Activated CD4-positive, alpha-beta T cell treated with anti-CD3 and anti-CD28 coated beads, Interleukin-2, amount 50 U/mL, for 16 hours (primary cell): ENCODE data around the gene APEH.

Source experiments
- DNase-seq: peaks from one replicate; pipeline ENCODE4 v3.0.0-alpha.2; 2020

The APEH gene

DNA sequence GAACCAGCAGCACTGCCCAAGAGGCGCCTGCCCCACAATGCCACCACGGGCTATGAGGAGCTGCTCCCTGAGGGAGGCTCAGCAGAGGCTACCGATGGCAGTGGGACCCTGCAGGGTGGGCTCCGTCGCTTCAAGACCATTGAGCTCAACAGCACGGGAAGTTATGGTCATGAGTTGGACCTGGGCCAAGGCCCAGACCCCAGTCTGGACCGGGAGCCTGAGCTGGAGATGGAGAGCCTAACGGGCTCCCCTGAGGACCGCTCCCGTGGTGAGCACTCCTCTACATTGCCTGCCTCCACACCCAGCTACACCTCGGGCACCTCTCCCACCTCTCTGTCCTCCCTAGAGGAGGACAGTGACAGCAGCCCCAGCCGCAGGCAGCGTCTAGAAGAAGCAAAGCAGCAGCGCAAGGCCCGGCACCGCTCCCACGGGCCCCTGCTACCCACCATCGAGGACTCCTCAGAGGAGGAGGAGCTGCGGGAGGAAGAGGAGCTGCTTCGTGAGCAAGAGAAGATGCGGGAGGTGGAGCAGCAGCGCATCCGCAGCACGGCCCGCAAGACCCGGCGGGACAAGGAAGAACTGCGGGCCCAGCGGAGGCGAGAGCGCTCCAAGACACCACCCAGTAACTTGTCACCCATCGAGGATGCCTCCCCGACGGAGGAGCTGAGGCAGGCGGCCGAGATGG, 21.8 kb upstream of the APEH start:
- DNase-seq, result no peak

GRCh38 chr3:49652903-49653415, 21.2 kb upstream of the APEH start:
- DNase-seq, result no peak

DNA sequence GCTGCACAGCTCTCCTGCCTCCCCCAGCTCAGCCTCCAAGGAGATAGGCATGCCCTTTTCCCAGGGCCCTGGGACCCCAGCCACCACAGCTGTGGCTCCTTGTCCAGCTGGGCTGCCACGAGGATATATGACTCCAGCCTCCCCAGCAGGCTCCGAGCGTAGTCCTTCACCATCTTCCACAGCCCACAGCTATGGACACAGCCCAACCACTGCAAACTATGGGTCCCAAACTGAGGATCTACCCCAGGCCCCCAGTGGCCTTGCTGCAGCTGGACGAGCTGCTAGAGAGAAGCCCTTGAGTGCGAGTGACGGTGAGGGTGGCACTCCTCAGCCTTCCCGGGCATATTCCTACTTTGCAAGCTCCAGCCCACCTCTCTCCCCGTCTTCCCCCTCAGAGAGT, 20.5 kb upstream of the APEH start:
- no peak for DNase-seq

GRCh38 chr3:49654176-49654825, 19.9 kb upstream of the APEH start:
- DNase-seq, result no peak

- no peak for DNase-seq
Measured at GRCh38 chr3:49654955-49655556, 19.1 kb upstream of the APEH start.

DNA sequence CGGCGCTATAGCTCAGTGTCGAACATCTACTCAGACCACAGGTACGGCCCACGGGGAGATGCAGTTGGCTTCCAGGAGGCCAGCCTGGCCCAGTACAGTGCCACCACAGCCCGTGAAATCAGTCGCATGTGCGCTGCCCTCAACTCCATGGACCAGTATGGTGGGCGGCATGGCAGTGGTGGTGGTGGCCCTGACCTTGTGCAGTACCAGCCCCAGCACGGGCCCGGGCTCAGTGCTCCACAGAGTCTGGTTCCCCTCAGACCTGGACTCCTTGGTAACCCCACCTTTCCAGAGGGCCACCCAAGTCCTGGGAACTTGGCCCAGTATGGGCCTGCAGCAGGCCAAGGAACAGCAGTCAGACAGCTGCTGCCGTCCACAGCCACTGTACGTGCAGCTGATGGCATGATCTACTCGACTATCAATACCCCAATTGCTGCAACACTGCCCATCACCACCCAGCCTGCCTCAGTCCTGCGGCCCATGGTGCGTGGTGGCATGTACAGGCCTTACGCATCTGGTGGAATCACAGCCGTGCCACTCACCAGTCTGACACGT, 18.3 kb upstream of the APEH start:
- DNase-seq, result no peak

GRCh38 chr3:49656541-49657112, 17.5 kb upstream of the APEH start:
- DNase-seq, result no peak

DNA sequence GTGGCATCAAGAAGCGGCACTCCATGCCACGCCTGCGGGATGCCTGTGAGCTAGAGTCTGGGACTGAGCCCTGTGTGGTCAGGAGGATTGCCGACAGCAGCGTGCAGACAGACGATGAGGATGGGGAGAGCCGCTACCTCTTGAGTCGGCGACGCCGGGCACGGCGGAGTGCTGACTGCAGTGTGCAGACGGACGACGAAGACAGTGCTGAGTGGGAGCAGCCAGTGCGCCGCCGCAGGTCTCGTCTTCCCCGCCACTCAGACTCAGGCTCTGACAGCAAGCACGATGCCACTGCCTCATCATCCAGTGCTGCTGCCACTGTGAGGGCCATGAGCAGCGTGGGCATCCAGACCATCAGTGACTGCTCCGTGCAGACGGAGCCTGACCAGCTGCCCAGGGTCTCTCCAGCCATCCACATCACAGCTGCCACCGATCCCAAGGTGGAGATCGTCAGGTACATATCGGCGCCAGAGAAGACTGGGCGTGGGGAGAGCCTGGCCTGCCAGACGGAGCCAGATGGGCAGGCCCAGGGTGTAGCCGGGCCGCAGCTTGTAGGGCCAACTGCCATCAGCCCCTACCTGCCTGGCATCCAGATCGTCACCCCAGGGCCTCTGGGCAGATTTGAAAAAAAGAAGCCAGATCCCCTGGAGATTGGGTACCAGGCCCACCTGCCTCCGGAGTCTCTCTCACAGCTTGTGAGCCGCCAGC, 16.8 kb upstream of the APEH start:
- no peak for DNase-seq

DNA sequence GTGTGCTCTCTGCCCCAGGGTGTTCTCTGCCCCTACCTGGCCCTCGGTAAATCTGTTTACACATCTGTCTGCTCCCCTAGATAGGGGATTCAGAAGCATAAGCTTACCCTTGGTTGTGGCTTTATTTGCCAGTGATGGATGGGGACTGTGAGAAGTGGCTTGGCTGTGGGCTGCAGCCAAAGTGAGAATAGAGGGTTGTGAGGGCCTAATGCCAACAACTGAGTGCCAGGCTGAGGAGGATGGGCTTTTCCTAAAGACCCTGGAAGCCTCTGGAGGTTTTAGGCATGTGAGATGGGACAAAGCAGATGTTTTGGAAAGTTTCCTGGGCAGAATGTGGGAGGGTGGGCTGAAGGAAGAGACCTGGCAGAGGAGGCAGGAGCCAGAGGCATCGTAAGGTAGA, 15.4 kb upstream of the APEH start:
- no peak for DNase-seq

- DNase-seq, result no peak
Measured at GRCh38 chr3:49659756-49660155, 14.4 kb upstream of the APEH start.

DNA sequence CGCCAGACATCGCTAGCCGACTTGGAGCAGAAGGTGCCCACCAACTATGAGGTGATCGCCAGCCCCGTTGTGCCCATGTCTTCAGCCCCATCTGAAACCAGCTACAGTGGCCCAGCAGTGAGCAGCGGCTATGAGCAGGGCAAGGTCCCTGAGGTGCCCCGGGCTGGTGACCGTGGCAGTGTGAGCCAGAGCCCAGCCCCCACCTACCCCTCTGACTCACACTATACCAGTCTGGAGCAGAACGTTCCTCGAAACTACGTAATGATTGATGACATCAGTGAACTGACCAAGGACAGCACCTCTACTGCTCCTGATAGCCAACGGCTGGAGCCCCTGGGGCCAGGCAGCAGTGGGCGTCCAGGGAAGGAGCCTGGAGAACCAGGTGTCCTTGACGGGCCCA, 12.9 kb upstream of the APEH start:
- DNase-seq, result no peak

DNA sequence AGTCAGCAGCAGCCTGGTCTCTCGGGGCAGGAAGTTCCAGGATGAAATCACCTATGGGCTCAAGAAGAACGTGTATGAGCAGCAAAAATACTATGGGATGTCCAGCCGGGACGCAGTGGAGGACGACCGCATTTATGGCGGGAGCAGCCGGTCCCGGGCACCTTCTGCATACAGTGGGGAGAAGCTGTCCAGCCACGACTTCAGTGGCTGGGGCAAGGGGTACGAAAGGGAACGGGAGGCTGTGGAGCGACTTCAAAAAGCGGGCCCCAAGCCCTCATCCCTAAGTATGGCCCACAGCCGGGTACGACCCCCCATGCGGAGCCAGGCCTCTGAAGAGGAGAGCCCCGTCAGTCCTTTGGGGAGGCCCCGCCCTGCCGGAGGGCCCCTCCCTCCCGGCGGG, 12.1 kb upstream of the APEH start:
- DNase-seq, result no peak

- no peak for DNase-seq
Measured at GRCh38 chr3:49662720-49663413, 11.3 kb upstream of the APEH start.

- DNase-seq, result no peak
Measured at GRCh38 chr3:49663831-49664230, 10.3 kb upstream of the APEH start.

GRCh38 chr3:49664300-49664699, 9.9 kb upstream of the APEH start:
- DNase-seq, result no peak

- no peak for DNase-seq
Measured at GRCh38 chr3:49665822-49666519, 8.2 kb upstream of the APEH start.

- DNase-seq, result no peak
Measured at GRCh38 chr3:49666592-49666991, 7.6 kb upstream of the APEH start.

GRCh38 chr3:49667701-49668413, 6.3 kb upstream of the APEH start:
- no peak for DNase-seq

GRCh38 chr3:49668414-49668797, 5.7 kb upstream of the APEH start:
- DNase-seq, result no peak

- DNase-seq, result no peak
Measured at GRCh38 chr3:49668861-49669260, 5.3 kb upstream of the APEH start.

- no peak for DNase-seq
Measured at GRCh38 chr3:49669352-49669751, 4.8 kb upstream of the APEH start.
